Endothelial cell of umbilical vein (primary cell): Measurements from ENCODE around the gene PTDSS2. TPM values are rescaled to one million over a fixed set of nuclear protein-coding genes. Genes with fewer than 3 reads are reported as not detected.

Source experiments
- BruUV-seq: library from RNA; stranded (reverse); fragments of 400-500 nt; replicated peaks from 2 replicates; lab custom pipeline; 2021; lab: Mats Ljungman, UMichigan
- CTCF ChIA-PET: fragments of 300-600, 350-600 bp; sonication (Branson Sonifier 250); formaldehyde crosslinking; loops from one replicate; lab custom pipeline; 2021; ENCODE audit warnings: antibody characterized with exemption, inconsistent platforms; lab: Charles Lee
- POLR2A ChIA-PET: fragments of 300-600, 350-600 bp; sonication (Branson Sonifier 250); formaldehyde crosslinking; loops from one replicate; lab custom pipeline; 2021; ENCODE audit warnings: antibody characterized with exemption, inconsistent platforms; lab: Charles Lee
- DNase-seq: peaks from one replicate; pipeline ENCODE4 v3.0.0-alpha.2; 2011; ENCODE audit warnings: low read depth, low spot score
- FAIRE-seq: peaks from 2 replicates; lab custom pipeline; 2011; peaks lifted over from hg19 to GRCh38; lab: Jason Lieb, UNC
- H2AFZ ChIP-seq: 2 replicates; pipeline ENCODE4 v1.6.0; 2012; ENCODE audit warnings: low read depth, low read length, control low read depth, inconsistent platforms
- H3K27ac ChIP-seq: 2 replicates; pipeline ENCODE4 v1.5.1; 2011; ENCODE audit warnings: low read depth, mild to moderate bottlenecking, control low read depth, low read length, moderate library complexity; ENCODE audit not compliant: insufficient read depth
- H3K27me3 ChIP-seq, 2 experiments: 2 replicates each; pipeline versions ENCODE4 v1.6.0 to v1.6.1; 2011; ENCODE audit warnings: low read length in 2 of 2, mixed read lengths in 1 of 2; ENCODE audit not compliant: control insufficient read depth in 2 of 2, insufficient read depth in 2 of 2
- H3K36me3 ChIP-seq, 2 experiments: 2 replicates in 1 of 2; 3 replicates in 1 of 2; pipeline ENCODE4 v1.5.1; 2011; ENCODE audit warnings: low read length in 2 of 2, mild to moderate bottlenecking in 1 of 2, moderate library complexity in 1 of 2; ENCODE audit not compliant: control insufficient read depth in 2 of 2, insufficient read depth in 2 of 2; ENCODE audit errors: extremely low read depth in 1 of 2
- H3K4me1 ChIP-seq: 3 replicates; pipeline ENCODE4 v1.5.1; 2011; ENCODE audit warnings: mild to moderate bottlenecking, low read length; ENCODE audit not compliant: control insufficient read depth, insufficient read depth; ENCODE audit errors: extremely low read depth
- H3K4me2 ChIP-seq: 2 replicates; pipeline ENCODE4 v1.6.1; 2011; ENCODE audit warnings: low read length, control low read depth, mixed read lengths; ENCODE audit not compliant: insufficient read depth
- H3K4me3 ChIP-seq, 3 experiments: fragments of 200-600 bp in 1 of 3; sonication (generic), shearing (Covaris generic) in 1 of 3; replicated peaks in 1 of 3; 2 replicates each; pipeline ENCODE4 v1.5.1; 2011 to 2016; ENCODE audit warnings: control low read depth in 3 of 3, low read length in 3 of 3, mild to moderate bottlenecking in 2 of 3, inconsistent platforms in 1 of 3, low read depth in 1 of 3, moderate library complexity in 1 of 3; ENCODE audit not compliant: insufficient read depth in 1 of 3
- H3K79me2 ChIP-seq: 2 replicates; pipeline ENCODE4 v1.6.0; 2012; ENCODE audit warnings: low read length, inconsistent platforms; ENCODE audit not compliant: control insufficient read depth, insufficient read depth
- H3K9ac ChIP-seq: replicated peaks from 2 replicates; pipeline ENCODE3; 2011; ENCODE audit warnings: low read length, control low read depth; ENCODE audit not compliant: insufficient read depth; ENCODE audit errors: extremely low read depth
- H3K9me1 ChIP-seq: replicated peaks from 3 replicates; pipeline ENCODE4 v1.6.0; 2011; ENCODE audit warnings: mild to moderate bottlenecking, low read length; ENCODE audit not compliant: control insufficient read depth, insufficient read depth; ENCODE audit errors: extremely low read depth
- H3K9me3 ChIP-seq: replicated peaks from 2 replicates; pipeline ENCODE4 v1.5.1; 2012; ENCODE audit warnings: low read length, inconsistent platforms; ENCODE audit not compliant: control insufficient read depth, insufficient read depth
- H4K20me1 ChIP-seq: replicated peaks from 2 replicates; pipeline ENCODE3; 2011; ENCODE audit warnings: mild to moderate bottlenecking, low read length; ENCODE audit not compliant: control insufficient read depth, insufficient read depth; ENCODE audit errors: extremely low read depth
- EZH2 ChIP-seq: IDR thresholded peaks from 2 replicates; pipeline ENCODE4 v1.6.1; 2012; ENCODE audit warnings: borderline replicate concordance, low read depth, mild to moderate bottlenecking, moderate library complexity, low read length, inconsistent platforms; ENCODE audit not compliant: severe bottlenecking
- FOS ChIP-seq: IDR thresholded peaks from 2 replicates; pipeline ENCODE4 v1.6.1; 2011; ENCODE audit warnings: mild to moderate bottlenecking, low read length, moderate library complexity, borderline replicate concordance; ENCODE audit not compliant: insufficient read depth
- GATA2 ChIP-seq: IDR thresholded peaks from 2 replicates; pipeline ENCODE4 v1.7.0; 2011; ENCODE audit warnings: low read depth, mild to moderate bottlenecking, moderate library complexity, mixed read lengths, low read length; ENCODE audit not compliant: insufficient read length, insufficient read depth
- JUN ChIP-seq: IDR thresholded peaks from 2 replicates; pipeline ENCODE4 v1.6.1; 2011; ENCODE audit warnings: borderline replicate concordance, low read depth; ENCODE audit not compliant: insufficient read length, insufficient read depth
- MYC ChIP-seq: IDR thresholded peaks from one replicate; pipeline ENCODE4 v1.6.1; 2011; ENCODE audit warnings: mild to moderate bottlenecking, low read depth, low read length
- POLR2A ChIP-seq: IDR thresholded peaks from 2 replicates; pipeline ENCODE4 v1.6.1; 2012; ENCODE audit warnings: low read depth, mild to moderate bottlenecking, control low read depth, low read length
- POLR2AphosphoS5 ChIP-seq: IDR thresholded peaks from 2 replicates; pipeline ENCODE4 v1.6.1; 2012; ENCODE audit warnings: low read depth, mild to moderate bottlenecking, control low read depth, low read length, moderate library complexity; ENCODE audit not compliant: insufficient read depth
- dilution Hi-C: fragments of 300-500 bp; cut with MboI; formaldehyde crosslinking; loops from one replicate; pipeline ENCODE4 v1.15.0; 2019; ENCODE audit warnings: low sequenced_read_pairs; ENCODE audit not compliant: extremely low pct_ligation_motif_present
- intact Hi-C: fragments of 100-400 bp; cut with micrococcal nuclease; formaldehyde crosslinking; loops from one replicate; pipeline ENCODE4 v1.10.0; 2022
- polyA plus RNA-seq, 4 experiments: library from polyadenylated mRNA; depleted of rRNA in 3 of 4; stranded (reverse) in 3 of 4; unstranded in 1 of 4; fragments of >200 nt; gene quantifications; 2 replicates each; pipeline versions ENCODE4 v1.2.1 to v1.2.3, GENCODE V29; 2011 to 2012; ENCODE audit warnings: missing spikeins in 1 of 4
- total RNA-seq: library from RNA; stranded (reverse); gene quantifications from 2 replicates; pipeline ENCODE4 v1.2.3, GENCODE V29; 2021
- TF ChIP-seq, protein P1 (sequence below): IDR thresholded peaks from 2 replicates; pipeline ENCODE4 v1.6.1; 2011; ENCODE audit not compliant: insufficient read depth, insufficient read length
- TF ChIP-seq, protein P2 (sequence below), 2 donors: IDR thresholded peaks; 1 replicate in 1 of 2; 2 replicates in 1 of 2; pipeline ENCODE4 v1.5.1; 2011; ENCODE audit warnings: low read length in 2 of 2, mild to moderate bottlenecking in 2 of 2, moderate library complexity in 2 of 2, control low read depth in 1 of 2, inconsistent platforms in 1 of 2, low read depth in 1 of 2; ENCODE audit not compliant: insufficient read depth in 1 of 2; ENCODE audit errors: extremely low read depth in 1 of 2

PTDSS2 gene
- total and polyA plus RNA-seq, 2 donors (not counting 3 experiments of a cell fraction or from before 2014, with no cell fraction given), result 41.4 to 46.8 TPM

DNA sequence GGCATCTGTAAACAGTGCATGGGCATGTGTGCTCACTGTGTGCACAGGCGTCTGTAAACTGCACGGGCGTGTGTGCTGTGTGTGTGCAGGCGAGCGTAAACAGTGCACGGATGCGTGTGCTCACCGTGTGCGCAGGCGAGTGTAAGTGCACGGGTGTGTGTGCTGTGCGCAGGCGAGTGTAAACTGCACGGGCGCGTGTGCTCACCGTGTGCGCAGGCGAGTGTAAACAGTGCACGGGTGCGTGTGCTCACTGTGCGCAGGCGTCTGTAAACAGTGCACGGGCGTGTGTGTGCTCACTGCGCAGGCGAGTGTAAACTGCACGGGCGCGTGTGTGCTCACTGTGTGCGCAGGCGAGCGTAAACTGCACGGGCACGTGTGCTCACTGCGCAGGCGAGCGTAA, 34.5 kb downstream of the PTDSS2 start:
- no peak overlapping the region for H3K27ac ChIP-seq
- peaks cover 4% of the 10 kb centered on the region for H3K79me2 ChIP-seq
- DNase-seq (no peak), FAIRE-seq (no peak)
- no peaks in the 10 kb centered on the region for H3K9me3 ChIP-seq
- ChIA-PET CTCF (no interaction called here), POLR2A (no interaction called here)
- H4K20me1 ChIP-seq, result no peaks in the 10 kb centered on the region
- BruUV-seq, result no TSS peak
- H3K9ac ChIP-seq, result no peak overlapping the region
- no peaks in the 10 kb centered on the region for H3K36me3 ChIP-seq
- H3K4me1 ChIP-seq, result no peaks in the 10 kb centered on the region
- no peak for TF ChIP-seq EZH2
- TF ChIP-seq, protein P1, sequence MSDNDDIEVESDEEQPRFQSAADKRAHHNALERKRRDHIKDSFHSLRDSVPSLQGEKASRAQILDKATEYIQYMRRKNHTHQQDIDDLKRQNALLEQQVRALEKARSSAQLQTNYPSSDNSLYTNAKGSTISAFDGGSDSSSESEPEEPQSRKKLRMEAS, result no peak
- TF ChIP-seq POLR2AphosphoS5, result no peak
- TF ChIP-seq JUN, result no peak
- TF ChIP-seq GATA2, result no peak
- TF ChIP-seq FOS, result no peak
- TF ChIP-seq POLR2A, result no peak
- no peak for TF ChIP-seq MYC
- TF ChIP-seq, protein P2, sequence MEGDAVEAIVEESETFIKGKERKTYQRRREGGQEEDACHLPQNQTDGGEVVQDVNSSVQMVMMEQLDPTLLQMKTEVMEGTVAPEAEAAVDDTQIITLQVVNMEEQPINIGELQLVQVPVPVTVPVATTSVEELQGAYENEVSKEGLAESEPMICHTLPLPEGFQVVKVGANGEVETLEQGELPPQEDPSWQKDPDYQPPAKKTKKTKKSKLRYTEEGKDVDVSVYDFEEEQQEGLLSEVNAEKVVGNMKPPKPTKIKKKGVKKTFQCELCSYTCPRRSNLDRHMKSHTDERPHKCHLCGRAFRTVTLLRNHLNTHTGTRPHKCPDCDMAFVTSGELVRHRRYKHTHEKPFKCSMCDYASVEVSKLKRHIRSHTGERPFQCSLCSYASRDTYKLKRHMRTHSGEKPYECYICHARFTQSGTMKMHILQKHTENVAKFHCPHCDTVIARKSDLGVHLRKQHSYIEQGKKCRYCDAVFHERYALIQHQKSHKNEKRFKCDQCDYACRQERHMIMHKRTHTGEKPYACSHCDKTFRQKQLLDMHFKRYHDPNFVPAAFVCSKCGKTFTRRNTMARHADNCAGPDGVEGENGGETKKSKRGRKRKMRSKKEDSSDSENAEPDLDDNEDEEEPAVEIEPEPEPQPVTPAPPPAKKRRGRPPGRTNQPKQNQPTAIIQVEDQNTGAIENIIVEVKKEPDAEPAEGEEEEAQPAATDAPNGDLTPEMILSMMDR (IDR thresholded peaks at IDR 0.05; ENCODE audit: extremely low read depth in 1 of 2, insufficient read depth in 1 of 2, low read depth in 1 of 2, low read length in 2 of 2), result no peak
- no peaks in the 10 kb centered on the region for H3K9me1 ChIP-seq
- H2AFZ ChIP-seq, result no peak overlapping the region
- no peaks in the 10 kb centered on the region for H3K27me3 ChIP-seq
- dilution Hi-C loops (no loop called here), intact Hi-C loops (no loop called here)
- H3K4me3 ChIP-seq, result no peak overlapping the region
- H3K4me2 ChIP-seq, result no peak overlapping the region
